NCI-H446 treated with DMSO at 0.1 percent for 48 hours (cell line): Measurements from ENCODE around the gene PEX11A.
A peak's percentile ranks its signal among the peaks of the same experiment; 100 is the strongest.
"Not testable (repeated sequence)": the region's sequence is repeated elsewhere in the genome, so short reads cannot be mapped to it uniquely, and the experiment has no call there.

ENCODE experiments used
- DNase-seq: peaks from one replicate; lab custom pipeline; 2025; lab: John Stamatoyannopoulos, UW

Gene PEX11A, protein sequence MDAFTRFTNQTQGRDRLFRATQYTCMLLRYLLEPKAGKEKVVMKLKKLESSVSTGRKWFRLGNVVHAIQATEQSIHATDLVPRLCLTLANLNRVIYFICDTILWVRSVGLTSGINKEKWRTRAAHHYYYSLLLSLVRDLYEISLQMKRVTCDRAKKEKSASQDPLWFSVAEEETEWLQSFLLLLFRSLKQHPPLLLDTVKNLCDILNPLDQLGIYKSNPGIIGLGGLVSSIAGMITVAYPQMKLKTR

DNA sequence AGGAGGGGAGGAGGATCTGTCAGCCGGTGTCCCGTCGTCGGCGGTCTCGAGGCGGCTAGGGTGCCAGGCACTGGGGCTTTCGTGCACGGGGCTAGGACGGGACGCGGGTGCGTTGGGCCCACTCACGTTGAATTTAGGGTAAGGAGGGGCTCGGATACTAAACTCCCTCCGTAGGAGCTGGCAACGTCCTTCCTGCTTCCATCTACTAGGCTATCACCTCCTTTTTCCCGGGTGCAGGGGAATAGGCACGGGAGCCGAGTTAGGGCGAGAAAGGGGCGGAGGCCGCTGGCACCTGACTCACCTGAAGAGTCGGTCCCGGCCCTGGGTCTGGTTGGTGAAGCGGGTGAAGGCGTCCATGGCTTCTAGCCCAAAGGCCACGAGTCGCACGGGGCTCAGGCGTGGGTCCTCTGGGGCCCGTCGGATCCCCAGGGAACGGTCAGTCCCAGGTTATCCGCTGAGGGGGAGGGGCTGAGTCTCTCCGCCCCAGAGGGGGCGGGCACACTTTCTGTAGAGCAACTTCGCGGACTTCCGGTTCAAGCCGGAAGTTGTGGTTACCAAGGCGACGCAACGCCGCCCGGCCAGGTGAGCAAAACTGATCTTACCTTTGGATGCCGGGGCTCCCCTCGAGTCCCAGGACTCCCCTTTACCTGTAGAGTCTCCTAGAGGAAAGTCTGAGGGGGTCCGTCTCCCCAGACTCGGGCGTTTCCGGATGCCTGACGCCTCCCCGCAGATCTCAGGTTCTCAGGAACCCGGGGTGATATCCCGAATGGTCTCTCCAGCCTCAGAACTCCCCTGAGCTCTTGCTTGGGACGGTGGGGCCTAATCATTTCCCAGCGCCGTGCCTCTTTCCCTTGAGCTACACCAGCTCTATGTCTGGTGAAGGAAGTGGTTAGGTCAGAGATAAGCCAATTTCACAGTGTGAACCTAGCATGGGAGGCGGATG is at the start of gene PEX11A, which contains the start of gene WDR93:
Gene PEX11A, minus strand, starts transcription at position 479 of the 943 bp plus-strand sequence. Its CDS starts 122 bp downstream, at position 357.
Gene WDR93, plus strand, starts transcription at position 536 of the 943 bp plus-strand sequence. CDS start 10,936 bp downstream, outside the sequence.
- DNase-seq = peak; percentile 34

DNA sequence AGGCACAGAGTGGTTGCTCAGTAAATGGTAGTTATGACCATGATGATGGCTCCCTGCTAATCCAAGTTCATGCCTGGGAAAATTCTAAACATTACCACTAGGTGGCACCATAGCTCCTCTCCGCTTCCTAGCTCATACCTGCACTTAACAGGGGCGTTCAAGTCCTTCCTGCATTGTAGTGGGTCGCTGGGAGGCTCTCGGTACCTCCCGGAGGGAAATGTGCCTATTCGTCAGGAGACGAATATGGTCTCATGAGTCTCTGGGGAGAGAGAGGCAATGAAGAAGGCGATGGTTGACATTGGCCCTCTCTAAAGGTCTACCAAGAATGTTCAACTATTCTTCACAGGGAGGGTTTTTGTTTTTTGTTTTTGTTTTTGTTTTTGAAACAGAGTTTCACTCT is 49.6 kb upstream of the PEX11A start:
- peak; percentile 17 for DNase-seq

DNA sequence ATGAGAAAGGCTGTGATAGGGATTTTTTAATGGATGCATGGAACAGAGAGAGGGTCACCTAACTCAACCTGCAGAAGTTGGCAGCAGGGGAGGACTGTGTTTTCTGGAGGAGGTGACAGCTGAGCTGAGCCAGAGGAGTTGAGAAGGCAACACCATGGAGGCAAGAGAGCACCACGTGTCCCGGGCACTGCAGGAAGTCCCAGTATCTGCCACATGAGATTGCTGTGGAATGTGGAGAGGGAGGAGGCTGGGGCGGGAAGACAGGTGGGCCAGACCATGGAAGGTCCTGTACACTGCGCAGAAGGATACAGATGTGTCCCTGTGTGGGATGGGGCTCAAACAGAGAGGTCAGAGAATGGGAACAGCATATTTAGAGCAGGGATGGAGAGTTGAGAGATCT is 45.2 kb upstream of the PEX11A start:
- no peak for DNase-seq

DNA sequence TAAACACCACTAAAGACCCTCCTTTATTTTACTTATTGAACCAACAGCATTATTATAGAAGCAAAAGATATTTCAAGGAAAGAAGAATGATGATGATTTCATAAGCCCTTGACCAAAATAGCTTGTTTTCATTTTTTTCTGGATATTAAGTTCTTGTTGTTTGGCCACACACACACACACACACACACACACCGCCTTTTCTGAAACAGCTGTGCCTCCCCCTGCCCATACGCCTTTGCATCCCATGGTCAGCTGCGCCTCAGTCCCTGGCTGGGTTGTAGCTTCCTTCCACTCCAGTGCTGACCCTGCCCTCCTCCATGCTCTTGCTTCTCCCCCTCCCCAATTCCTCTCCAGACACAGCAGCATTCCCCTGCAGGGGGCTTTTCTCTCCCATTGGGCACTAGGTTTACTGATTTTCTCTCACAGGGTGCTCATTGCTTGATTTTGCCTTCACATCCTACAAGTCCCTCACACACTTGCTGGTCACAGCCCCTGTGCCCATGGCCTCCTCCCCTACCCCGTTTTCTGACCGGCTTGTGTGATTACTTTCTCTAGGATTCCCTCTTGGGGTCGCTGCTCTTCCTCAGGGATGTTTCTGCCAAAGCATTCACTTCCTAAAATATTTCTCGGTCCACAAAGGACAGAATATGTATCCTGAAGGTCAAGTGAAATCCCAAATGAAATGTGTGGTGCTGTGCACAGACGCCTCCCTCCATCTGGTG is 42.1 kb upstream of the PEX11A start:
- DNase-seq = no peak

DNA sequence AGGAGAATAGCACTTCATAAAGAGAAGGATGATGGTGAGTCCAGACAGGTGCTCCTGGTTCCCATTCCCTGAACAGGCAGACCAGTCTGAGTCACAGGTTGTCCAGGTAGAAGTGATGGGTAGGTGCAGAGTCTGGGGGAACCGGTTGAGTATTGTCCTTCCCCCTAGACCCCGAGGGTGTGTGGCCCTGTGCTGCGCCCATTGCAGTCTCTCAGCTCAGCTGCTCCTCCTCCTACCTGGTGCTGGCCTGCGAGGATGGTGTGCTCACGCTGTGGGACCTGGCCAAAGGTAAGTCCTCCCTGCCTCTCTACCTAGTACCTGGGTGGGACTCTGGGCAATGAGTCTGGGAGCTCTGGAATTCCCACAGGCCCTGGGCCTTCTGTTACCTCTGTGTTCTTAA is 40.7 kb upstream of the PEX11A start:
- no peak for DNase-seq

DNA sequence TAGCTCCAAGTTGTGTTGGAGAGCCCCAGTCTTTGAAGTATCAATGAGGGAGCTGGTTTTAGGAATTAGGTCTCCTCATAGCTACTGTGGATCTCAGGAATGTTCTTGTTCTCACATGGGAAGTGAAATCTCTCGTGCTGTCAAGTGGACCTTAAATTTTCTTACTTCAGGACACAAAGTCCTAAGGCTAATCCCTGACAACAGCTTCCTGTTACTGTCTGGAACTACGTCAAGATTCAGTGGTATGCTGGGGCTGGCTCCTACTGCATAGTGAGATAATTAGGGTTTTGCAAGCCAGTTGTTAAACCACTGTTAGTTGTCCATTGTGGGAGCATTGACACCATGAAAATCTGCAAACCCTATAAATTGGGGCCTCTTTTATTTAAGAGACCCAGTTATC is 37.7 kb upstream of the PEX11A start:
- DNase-seq = no peak

DNA sequence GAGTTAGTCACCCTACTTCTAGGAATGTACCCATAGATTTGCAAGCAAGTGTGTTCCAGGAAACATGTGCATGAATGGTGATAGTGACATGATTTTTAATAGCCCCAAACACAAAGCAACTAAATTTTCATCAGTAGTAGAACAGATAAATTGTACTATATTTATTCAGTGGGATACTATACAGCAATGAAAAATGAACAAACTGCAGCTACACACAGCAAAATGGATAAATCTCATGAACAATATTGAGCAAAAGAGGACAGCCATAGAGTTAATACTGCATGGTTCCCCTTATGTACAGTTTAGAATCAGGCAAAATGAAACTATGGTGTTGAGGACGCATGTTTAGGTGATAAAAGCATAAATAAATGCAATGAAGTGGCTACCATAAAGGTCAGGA is 34.5 kb upstream of the PEX11A start:
- no peak for DNase-seq

DNA sequence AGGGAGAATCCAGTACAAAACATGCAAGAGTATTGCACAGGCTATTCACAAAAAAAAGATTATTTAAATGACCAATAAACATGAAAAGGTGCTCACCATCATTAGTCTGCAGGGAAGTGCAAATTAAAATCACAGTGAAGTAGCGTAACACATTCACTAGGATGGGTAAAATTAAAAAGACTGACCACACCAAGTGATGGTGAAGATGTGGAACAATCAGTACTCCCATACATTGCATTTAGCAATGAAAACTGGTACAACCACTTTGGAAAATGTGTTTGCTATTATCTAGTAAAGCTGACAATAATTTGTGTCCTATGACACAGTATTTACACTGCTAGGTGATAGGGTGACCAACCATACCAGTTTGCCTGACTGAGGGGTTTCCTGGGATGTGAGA is 34.1 kb upstream of the PEX11A start:
- no peak for DNase-seq

DNA sequence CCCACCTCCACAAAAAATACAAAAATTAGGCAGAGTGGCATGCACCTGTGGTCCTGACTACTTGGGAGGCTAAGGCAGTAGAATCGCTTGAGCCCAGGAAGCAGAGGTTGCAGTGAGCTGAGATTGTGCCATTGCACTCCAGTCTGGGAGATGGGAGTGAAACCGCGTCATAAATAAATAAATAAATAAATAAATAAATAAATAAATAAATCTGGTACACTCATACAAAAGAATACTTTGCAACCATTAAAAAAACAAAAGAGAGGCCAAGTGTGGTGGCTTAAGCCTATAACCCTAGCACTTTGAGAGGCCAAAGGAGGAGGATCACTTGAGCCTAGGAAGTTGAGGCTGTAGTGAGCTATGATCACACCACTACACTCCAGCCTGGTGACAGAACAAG is 32.5 kb upstream of the PEX11A start:
- no peak for DNase-seq

DNA sequence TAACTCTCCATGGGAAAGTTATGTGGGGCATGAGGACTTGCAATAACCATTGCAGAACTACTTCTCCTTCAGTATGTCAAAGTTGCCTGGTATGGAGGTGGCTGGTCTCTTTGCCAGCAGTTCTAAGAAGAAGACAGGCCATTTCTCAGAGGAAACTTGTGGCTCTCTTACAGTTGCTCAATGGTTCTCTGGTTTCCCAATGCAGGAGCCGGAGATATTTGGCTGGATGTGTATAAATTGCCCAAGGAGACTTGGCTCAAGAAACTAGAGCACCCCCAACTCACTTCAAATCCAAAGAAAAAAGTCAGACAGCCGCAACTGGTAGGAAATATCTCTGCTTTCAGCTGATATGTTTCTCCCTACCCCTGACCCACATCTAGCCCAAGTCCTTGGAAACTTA is 24.2 kb upstream of the PEX11A start:
- DNase-seq = no peak

DNA sequence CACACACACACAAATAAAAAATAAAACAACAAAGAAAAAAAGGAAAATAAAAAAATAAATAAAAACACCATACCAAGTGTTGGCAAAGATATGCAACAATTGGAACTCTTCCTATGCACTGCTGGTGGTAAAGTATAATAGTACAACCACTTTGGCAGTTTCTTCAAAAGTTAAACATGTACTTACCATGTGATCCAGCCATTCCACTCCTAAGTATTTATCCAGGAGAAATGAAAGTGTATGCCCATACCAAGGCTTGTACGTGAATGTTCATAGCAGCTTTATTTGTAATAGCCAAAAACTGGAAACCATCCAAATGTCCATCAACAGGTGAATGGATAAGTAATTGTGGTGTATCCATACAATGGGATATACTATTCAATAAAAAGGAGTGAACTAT is 17.0 kb upstream of the PEX11A start:
- DNase-seq = no peak

DNA sequence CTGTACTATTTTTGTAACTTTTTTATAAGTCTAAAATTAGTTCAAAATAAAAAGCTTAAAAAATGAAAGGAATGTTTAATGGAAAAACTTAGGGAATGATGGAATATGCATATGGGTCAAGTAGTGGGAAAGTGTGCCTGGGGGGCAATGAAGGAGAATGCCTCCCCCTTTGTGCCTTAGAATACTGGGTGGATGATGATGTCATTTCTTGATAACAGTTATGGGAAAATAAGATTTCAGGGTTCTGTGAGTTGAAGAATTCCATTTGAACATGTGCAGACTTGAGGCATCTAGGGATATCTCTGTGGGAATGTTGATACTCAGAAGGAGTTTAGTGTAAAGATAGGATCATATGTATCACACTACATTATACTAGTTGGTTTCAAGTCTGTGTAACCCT is 13.9 kb upstream of the PEX11A start:
- no peak for DNase-seq

DNA sequence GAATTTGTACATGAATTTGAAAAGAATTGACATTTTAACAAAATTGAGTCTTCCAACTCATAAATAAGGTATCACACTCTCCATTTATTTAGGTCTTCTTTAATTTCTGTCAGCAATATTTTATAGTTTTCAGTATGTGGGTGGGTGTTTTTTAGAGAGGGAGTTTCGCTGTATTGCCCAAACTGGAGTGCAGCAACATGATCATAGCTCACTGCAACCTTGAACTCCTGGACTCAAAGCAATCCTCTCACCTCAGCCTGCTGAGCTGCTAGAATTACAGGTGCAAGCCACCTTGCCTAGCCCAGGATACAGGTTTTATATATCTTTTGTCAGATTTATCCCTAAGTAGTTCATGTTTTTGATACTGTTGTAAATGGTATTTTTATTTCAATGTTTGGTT is 4.6 kb upstream of the PEX11A start:
- DNase-seq = no peak

DNA sequence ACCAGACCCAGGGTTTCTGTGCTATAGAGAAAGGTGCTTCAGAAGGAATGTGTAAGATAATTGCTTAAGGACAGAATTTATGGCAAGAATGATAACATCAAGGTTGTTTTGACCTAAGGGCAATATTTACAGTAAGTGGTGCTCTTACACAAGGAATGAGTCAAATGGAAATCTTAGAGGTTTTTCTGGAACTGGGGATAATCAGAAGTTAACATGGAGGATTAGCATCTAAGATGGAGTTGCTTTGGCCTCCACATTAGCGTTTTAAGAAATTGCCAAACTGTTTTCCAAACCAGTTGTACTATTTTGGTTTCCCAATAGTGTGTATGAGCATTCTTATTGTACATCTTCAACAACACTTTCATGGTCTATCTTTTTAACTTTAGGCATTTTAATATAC is 3.1 kb upstream of the PEX11A start:
- DNase-seq = no peak

DNA sequence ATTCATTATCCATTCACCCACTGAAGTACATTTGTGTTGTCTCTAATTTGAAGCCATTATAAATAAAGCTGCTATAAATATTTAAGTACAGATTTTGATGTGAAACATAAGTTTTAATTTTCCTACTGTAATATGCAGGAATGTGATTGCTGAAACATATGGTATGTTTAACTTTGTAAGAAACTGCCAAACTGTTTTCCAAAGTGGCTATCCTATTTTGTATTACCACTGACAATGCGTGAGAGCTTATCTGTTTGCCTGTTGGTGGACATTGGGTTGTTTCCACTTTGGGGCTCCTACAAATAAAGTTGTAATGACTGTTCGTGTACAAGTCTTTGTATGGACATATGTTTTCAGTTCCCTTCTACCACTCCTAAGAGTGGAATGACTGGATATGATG is 2.5 kb upstream of the PEX11A start:
- no peak for DNase-seq

DNA sequence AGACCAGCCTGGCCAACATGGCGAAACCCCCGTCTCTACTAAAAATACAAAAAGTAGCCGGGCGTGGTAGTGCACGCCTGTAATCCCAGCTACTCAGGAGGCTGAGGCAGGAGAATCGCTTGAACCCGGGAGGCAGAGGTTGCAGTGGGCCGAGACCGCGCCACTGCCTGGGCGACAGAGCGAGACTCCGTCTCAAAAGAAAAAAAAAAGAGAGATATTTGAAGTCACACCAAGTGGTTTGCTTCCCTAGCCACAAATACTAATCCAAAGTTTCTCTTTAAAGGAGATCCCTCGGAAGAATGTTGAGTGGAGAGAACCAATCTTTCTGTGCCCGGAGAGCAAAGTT is 651 bp downstream of the PEX11A start:
- DNase-seq = not testable (repeated sequence)

DNA sequence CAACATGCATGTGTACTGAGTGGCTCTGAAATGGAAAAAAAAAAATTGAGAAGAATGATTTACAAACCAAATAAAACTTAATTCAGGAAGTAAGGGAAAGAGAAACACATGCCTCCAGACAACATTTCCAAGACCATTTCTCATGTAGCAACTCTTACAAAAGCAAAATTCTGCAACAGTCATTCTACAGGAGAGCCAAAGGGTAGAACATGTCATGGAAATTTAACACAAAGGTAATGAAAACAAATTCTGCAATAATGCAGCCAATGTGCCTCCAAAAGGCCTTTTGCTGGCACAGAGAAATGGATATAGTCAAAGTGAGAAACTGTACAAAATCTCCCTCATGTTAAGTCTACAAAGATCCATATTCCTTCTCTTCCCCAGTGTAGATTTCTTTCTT is 4.0 kb downstream of the PEX11A start:
- no peak for DNase-seq

DNA sequence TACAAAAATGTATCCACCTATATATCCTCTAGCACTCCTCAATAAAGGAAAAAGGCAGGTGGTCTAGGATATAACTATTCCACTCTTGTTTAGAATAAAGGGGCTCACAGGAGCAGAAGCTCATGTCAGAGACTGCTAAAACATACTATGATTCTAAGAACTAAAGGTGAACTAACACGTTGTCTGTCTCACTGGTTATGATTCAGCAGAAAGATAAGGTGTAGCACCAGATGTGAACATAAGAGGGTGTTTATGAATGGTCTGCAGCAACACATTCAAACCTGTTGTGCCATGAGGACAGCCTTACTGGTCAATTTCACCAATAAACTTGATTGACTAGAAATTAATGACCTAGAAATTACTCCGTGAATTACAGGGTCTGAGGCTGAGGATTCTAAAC is 4.6 kb downstream of the PEX11A start:
- DNase-seq = no peak

DNA sequence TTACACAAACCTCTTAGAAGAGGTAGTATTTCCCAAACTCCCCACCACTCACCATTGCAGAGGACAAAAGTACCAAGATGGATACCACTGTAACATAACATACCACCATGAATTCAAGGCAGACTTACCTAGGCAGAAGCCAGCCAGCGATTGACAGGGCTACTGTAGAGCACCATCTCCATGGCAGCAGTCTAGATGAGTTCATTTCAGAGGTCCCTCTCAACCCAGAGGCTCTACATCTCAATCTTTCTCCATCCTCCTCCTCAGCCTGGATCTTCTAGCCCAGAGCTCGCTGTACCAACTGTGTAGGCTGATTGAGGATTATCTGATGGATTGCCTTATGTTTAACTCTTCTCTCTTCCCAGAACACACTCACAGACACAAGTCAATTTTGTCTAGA is 9.4 kb downstream of the PEX11A start:
- DNase-seq = no peak

DNA sequence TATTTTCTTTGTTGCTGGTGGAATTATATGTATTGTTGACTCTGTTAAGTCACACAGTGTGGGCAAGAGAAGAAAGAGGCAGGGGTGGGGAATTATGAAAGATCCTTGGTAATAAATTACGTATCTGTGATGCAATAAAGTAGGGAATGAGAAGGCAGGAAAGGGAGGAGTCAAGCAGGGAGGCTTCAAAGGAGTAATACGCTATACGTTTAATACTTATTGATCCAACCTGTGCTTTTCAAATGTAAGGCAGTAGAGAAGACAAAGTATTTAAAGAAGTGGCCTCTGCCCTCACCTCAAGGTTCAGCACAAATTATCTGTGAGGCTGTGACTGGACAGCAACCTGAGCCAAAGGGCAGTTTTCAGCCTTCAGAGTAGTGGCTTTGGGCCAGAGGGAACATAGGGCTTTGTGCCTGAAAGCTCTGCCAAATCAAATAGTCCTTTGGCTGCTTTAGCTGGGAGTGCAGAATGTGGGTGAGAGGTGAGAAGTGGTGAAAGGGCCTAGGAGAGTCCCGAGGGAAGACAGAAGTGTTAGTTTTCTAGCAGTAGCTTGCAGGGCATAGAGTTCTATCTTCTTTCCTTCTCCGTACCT is 10.2 kb downstream of the PEX11A start:
- peak; percentile 56 for DNase-seq

DNA sequence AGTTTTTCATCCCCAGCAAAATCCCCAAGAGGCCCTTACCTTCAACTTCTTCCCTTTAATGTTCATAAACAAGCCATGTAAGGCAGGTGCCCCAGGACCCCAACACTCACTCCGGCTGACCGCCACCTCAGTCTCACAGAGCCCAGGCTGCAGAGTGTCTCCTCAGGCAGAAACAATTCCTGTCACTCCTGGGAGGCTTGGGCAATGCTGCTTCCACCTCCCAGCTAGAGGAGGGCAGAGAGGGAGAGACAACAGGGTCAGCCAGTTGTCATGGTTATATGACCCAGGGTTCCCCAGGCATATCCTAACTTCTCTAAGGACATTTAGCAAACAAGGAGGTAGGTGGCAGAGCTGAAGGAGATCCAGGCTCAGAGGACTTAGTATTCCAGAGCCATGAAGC is 11.3 kb downstream of the PEX11A start, which contains the start of gene PLIN1:
Gene PLIN1, minus strand, starts transcription at position 156 of the 400 bp plus-strand sequence. CDS start 1,878 bp downstream, outside the sequence.
- DNase-seq = no peak

DNA sequence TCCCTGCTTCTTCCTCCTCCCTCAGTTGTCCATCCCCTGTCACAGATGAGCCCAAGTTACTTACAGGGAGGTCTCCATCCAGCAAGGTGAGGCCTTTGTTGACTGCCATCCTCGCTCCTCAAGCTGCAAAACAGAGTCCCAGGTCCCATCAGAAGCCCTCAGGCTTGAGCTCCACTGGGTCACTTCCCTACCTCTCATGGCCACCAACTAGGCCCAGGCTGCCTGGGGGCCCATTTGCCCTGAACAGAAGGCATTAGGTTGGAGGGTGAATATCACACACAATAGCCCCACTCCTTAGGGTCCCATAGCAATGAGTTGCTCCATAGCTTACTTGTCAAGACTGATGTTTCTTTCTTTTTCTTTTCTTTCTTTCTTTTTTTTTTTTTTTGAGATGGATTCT is 13.2 kb downstream of the PEX11A start:
- no peak for DNase-seq
